ENCODE data around the gene RAP1GAP. TPM values are rescaled to one million over a fixed set of nuclear protein-coding genes. Genes with fewer than 3 reads are reported as not detected.

RAP1GAP gene
- total and polyA plus RNA-seq, 2 donors from 2014 or later = 39.2 to 200 TPM

GRCh38 chr1:21570885-21571284, 98.3 kb downstream of the RAP1GAP start:
- no peaks in the 10 kb centered on the region for H3K36me3 ChIP-seq (ENCODE audit: control insufficient read depth in 2 of 3, insufficient read depth in 3 of 3, low read length in 3 of 3)
- peaks cover 0 to 3% (median 0%) of the 10 kb centered on the region in 3 donors for H3K9me3 ChIP-seq (ENCODE audit: control insufficient read depth in 2 of 3, insufficient read depth in 1 of 3, low read length in 3 of 3)
- H3K27me3 ChIP-seq (ENCODE audit: control insufficient read depth, insufficient read depth, low read length) = no peaks in the 10 kb centered on the region
- peaks cover 0 to 14% (median 5%) of the 10 kb centered on the region in 3 donors for H3K4me1 ChIP-seq (ENCODE audit: control insufficient read depth in 2 of 3, insufficient read depth in 2 of 3, low read depth in 1 of 3, low read length in 3 of 3)
- H3K9ac ChIP-seq (ENCODE audit: low read length in 3 of 3) = no peak overlapping the region
- TF ChIP-seq CTCF (IDR thresholded peaks at IDR 0.05; ENCODE audit: borderline replicate concordance, extremely low read depth, insufficient read depth) = no peak
- no peak overlapping the region for H3K4me3 ChIP-seq (ENCODE audit: low read length in 3 of 3)
- DNase-seq (peak in 1 of 5 donors; percentile 25), FAIRE-seq (no peak)
- intact Hi-C loops (cut with DNase I) = no loop called here
- peak overlapping the region in 1 of 2 donors; percentile 13 for H3K27ac ChIP-seq (ENCODE audit: low read depth in 2 of 2, low read length in 2 of 2)

- no peaks in the 10 kb centered on the region for H3K36me3 ChIP-seq (ENCODE audit: control insufficient read depth in 2 of 3, insufficient read depth in 3 of 3, low read length in 3 of 3)
- TF ChIP-seq CTCF (IDR thresholded peaks at IDR 0.05; ENCODE audit: borderline replicate concordance, extremely low read depth, insufficient read depth) = no peak
- peaks cover 0 to 3% (median 0%) of the 10 kb centered on the region in 3 donors for H3K9me3 ChIP-seq (ENCODE audit: control insufficient read depth in 2 of 3, insufficient read depth in 1 of 3, low read length in 3 of 3)
- H3K27ac ChIP-seq (ENCODE audit: low read depth in 2 of 2, low read length in 2 of 2) = peak overlapping the region in 1 of 2 donors; percentile 13
- DNase-seq = peak in 1 of 5 donors; percentile 61
- no peaks in the 10 kb centered on the region for H3K27me3 ChIP-seq (ENCODE audit: control insufficient read depth, insufficient read depth, low read length)
- peaks cover 0 to 14% (median 5%) of the 10 kb centered on the region in 3 donors for H3K4me1 ChIP-seq (ENCODE audit: control insufficient read depth in 2 of 3, insufficient read depth in 2 of 3, low read depth in 1 of 3, low read length in 3 of 3)
- intact Hi-C loops (cut with DNase I) = no loop called here
- FAIRE-seq = no peak
- H3K9ac ChIP-seq (ENCODE audit: low read length in 3 of 3) = no peak overlapping the region
- H3K4me3 ChIP-seq (ENCODE audit: low read length in 3 of 3) = no peak overlapping the region
Observed at GRCh38 chr1:21570528-21570875, 98.7 kb downstream of the RAP1GAP start.

- intact Hi-C loops (cut with DNase I) = no loop called here
- peaks cover 0 to 3% (median 0%) of the 10 kb centered on the region in 3 donors for H3K9me3 ChIP-seq (ENCODE audit: control insufficient read depth in 2 of 3, insufficient read depth in 1 of 3, low read length in 3 of 3)
- DNase-seq (peak in 2 of 5 donors; percentile 45 to 59), FAIRE-seq (no peak)
- H3K9ac ChIP-seq (ENCODE audit: low read length in 3 of 3) = no peak overlapping the region
- peaks cover 0 to 10% (median 5%) of the 10 kb centered on the region in 3 donors for H3K4me1 ChIP-seq (ENCODE audit: control insufficient read depth in 2 of 3, insufficient read depth in 2 of 3, low read depth in 1 of 3, low read length in 3 of 3)
- no peak for TF ChIP-seq CTCF (IDR thresholded peaks at IDR 0.05; ENCODE audit: borderline replicate concordance, extremely low read depth, insufficient read depth)
- no peak overlapping the region for H3K4me3 ChIP-seq (ENCODE audit: low read length in 3 of 3)
- no peaks in the 10 kb centered on the region for H3K27me3 ChIP-seq (ENCODE audit: control insufficient read depth, insufficient read depth, low read length)
- no peaks in the 10 kb centered on the region for H3K36me3 ChIP-seq (ENCODE audit: control insufficient read depth in 2 of 3, insufficient read depth in 3 of 3, low read length in 3 of 3)
- peak overlapping the region in 1 of 2 donors; percentile 51 for H3K27ac ChIP-seq (ENCODE audit: low read depth in 2 of 2, low read length in 2 of 2)
Observed at GRCh38 chr1:21569820-21570527, 99.2 kb downstream of the RAP1GAP start.
